Spleen (tissue), 11 donors: ENCODE results near the gene OSGEP. TPM values are rescaled to one million over a fixed set of nuclear protein-coding genes. Genes with fewer than 3 reads are reported as not detected.
A peak's percentile ranks its signal among the peaks of the same experiment; 100 is the strongest.

Experiments
- DNase-seq: peaks from one replicate; pipeline ENCODE4 v3.0.0-alpha.2; 2020
- H3K27ac ChIP-seq, 8 donors: fragments of 200-600 bp; sonication (generic) in 7 of 8; 1 replicate in 4 of 8; 2 replicates in 4 of 8; pipeline versions ENCODE4 v1.5.0 to v1.8.0; 2016 to 2021; ENCODE audit warnings: inconsistent platforms in 4 of 8, mild to moderate bottlenecking in 4 of 8, moderate library complexity in 1 of 8
- H3K27me3 ChIP-seq, 7 donors: fragments of 200-600 bp; sonication (generic) in 6 of 7; replicated peaks in 1 of 7; 1 replicate in 4 of 7; 2 replicates in 3 of 7; pipeline versions ENCODE4 v1.5.0 to v1.8.0; 2016 to 2021; ENCODE audit warnings: inconsistent platforms in 3 of 7, mild to moderate bottlenecking in 1 of 7
- H3K36me3 ChIP-seq, 6 donors: fragments of 200-600 bp; sonication (generic) in 5 of 6; 1 replicate in 4 of 6; 2 replicates in 2 of 6; pipeline versions ENCODE4 v1.5.0 to v1.8.0; 2016 to 2021; ENCODE audit warnings: inconsistent platforms in 2 of 6
- H3K4me1 ChIP-seq, 6 donors: fragments of 200-600 bp; sonication (generic) in 5 of 6; 1 replicate in 3 of 6; 2 replicates in 3 of 6; pipeline versions ENCODE4 v1.5.0 to v1.8.0; 2016 to 2021; ENCODE audit warnings: inconsistent platforms in 3 of 6
- H3K4me3 ChIP-seq, 8 donors: fragments of 200-600 bp; sonication (generic) in 7 of 8; 1 replicate in 4 of 8; 2 replicates in 4 of 8; pipeline versions ENCODE4 v1.5.0 to v1.8.0; 2016 to 2021; ENCODE audit warnings: inconsistent platforms in 4 of 8, mild to moderate bottlenecking in 4 of 8, moderate library complexity in 2 of 8
- H3K9me3 ChIP-seq, 8 donors: fragments of 200-600 bp; sonication (generic) in 7 of 8; 1 replicate in 4 of 8; 2 replicates in 4 of 8; pipeline versions ENCODE4 v1.5.0 to v1.8.0; 2016 to 2021; ENCODE audit warnings: inconsistent platforms in 4 of 8
- CTCF ChIP-seq, 11 experiments: fragments of 200-600 bp in 7 of 11; fragments of 450-650 bp in 4 of 11; sonication (generic) in 4 of 11; IDR thresholded peaks in 8 of 11; conservative IDR thresholded peaks in 3 of 11; 1 replicate in 7 of 11; 2 replicates in 4 of 11; pipeline versions ENCODE4 v1.4.0 to v1.8.0; 2016 to 2021; ENCODE audit warnings: antibody characterized with exemption in 11 of 11, inconsistent platforms in 4 of 11, mild to moderate bottlenecking in 1 of 11
- POLR2A ChIP-seq, 3 donors: fragments of 450-650 bp; IDR thresholded peaks; one replicate each; pipeline ENCODE4 v1.5.1; 2017; ENCODE audit warnings: antibody characterized with exemption in 3 of 3, mild to moderate bottlenecking in 1 of 3
- POLR2AphosphoS5 ChIP-seq, 3 donors: sonication (generic); formaldehyde crosslinking; IDR thresholded peaks; one replicate each; pipeline ENCODE4 v1.5.1; 2017; ENCODE audit warnings: antibody characterized with exemption in 3 of 3
- WGBS, 5 donors: extraction: QIAGEN DNeasy Blood & Tissue Kit in 3 of 5; methylation state at CpG; one replicate each; pipeline versions ENCODE4 v1.1.5 to v1.1.7; 2013 to 2018; 5-methylcytosine and 5-hydroxymethylcytosine counted together
- intact Hi-C: fragments of 100-400 bp; cut with DNase I; formaldehyde crosslinking; loops from one replicate; pipeline ENCODE4 v1.15.0; 2023; ENCODE audit warnings: low total_unique reads
- polyA plus RNA-seq, 3 donors: library from polyadenylated mRNA; stranded (reverse); fragments of 200-250 nt; gene quantifications; one replicate each; pipeline ENCODE4 v1.2.1, GENCODE V29; 2013
- total RNA-seq, 7 donors: library from RNA; depleted of rRNA in 3 of 7; stranded (reverse); fragments of >200 nt in 3 of 7; fragmentation: NEBNext Ultra II Directional in 4 of 7; extraction: Animal tissue kit (Norgen Biotek cat#: 25700) in 4 of 7; gene quantifications; one replicate each; pipeline versions ENCODE4 v1.1.0 to v1.2.1, GENCODE V29; 2016 to 2021
- donor health status: healthy with polysubstance abuse.
- donor health status: DM: no; HTN: no; CAD: no; lungs with moderate emphysema.
- donor health status: DM: no; HTN: no; CAD: no.
- donor health status: Bipolar disorder and iron deficiency.
- donor health status: healthy.
- donor health status: DM: no; HTN: no; CAD: no.
- donor health status: DM: yes; HTN: yes; CAD: no.

Gene OSGEP
- total and polyA plus RNA-seq, 10 donors, result 48.6 to 110 (median 76.3) TPM

GRCh38 chr14:20470603-20470901 is 15.9 kb upstream of the OSGEP start:
- TF ChIP-seq POLR2AphosphoS5 (IDR thresholded peaks at IDR 0.05) (no peak), POLR2A (IDR thresholded peaks at IDR 0.05) (no peak), CTCF (IDR thresholded peaks at IDR 0.05 in 8 of 11, conservative IDR thresholded peaks at IDR 0.05 in 3 of 11) (no peak)
- intact Hi-C loops, result loop anchor here (10.0 kb wide), 1 partner anchor 214 kb away; the partner anchor contains the start of genes ANG and RNASE4
- H3K4me1 ChIP-seq, result peaks cover 14 to 60% (median 42%) of the 10 kb centered on the region in 6 donors
- H3K27me3 ChIP-seq, result no peaks in the 10 kb centered on the region
- WGBS, 5 donors, result 0 to 3% (median 3%) methylated on average over 2 of the region's 2 CpGs
- H3K9me3 ChIP-seq, result no peaks in the 10 kb centered on the region
- H3K36me3 ChIP-seq, result peaks cover 0 to 37% (median 34%) of the 10 kb centered on the region in 6 donors
- peak overlapping the region; percentile 86 to 95 (median 91) for H3K27ac ChIP-seq
- DNase-seq, result no peak
- H3K4me3 ChIP-seq, result peak overlapping the region; percentile 69 to 94 (median 87)

GRCh38 chr14:20469890-20470602 is 15.4 kb upstream of the OSGEP start:
- peak; percentile 81 for DNase-seq
- Histone ChIP-seq H3K36me3 (peaks cover 0 to 32% (median 29%) of the 10 kb centered on the region in 6 donors), H3K27me3 (no peaks in the 10 kb centered on the region), H3K9me3 (no peaks in the 10 kb centered on the region), H3K4me1 (peaks cover 14 to 60% (median 41%) of the 10 kb centered on the region in 6 donors), H3K4me3 (peak overlapping the region; percentile 69 to 94 (median 87)), H3K27ac (peak overlapping the region; percentile 86 to 95 (median 91))
- 0 to 1% (median 1%) methylated on average over 12 of the region's 12 CpGs for WGBS, 5 donors
- TF ChIP-seq POLR2A (IDR thresholded peaks at IDR 0.05) (peak in 1 of 3 donors; percentile 47), CTCF (IDR thresholded peaks at IDR 0.05 in 8 of 11, conservative IDR thresholded peaks at IDR 0.05 in 3 of 11) (no peak), POLR2AphosphoS5 (IDR thresholded peaks at IDR 0.05) (peak in 1 of 3 donors; percentile 51)
- intact Hi-C loops, result loop anchor here (10.0 kb wide), 2 partner anchors 55 to 215 kb away; partner anchors contain the start of genes ANG, RNASE4 and TEP1

- peak within 1 kb of the TSS; percentile 69 to 94 (median 87) for H3K4me3 ChIP-seq
- H3K36me3 ChIP-seq, result peaks cover 0 to 25% (median 22%) of the 10 kb centered on the region in 6 donors
- peaks cover 14 to 61% (median 41%) of the 10 kb centered on the region in 6 donors for H3K4me1 ChIP-seq
- 0% methylated on average over 7 to 40 of the region's 40 CpGs for WGBS, 5 donors
- peak within 1 kb of the TSS; percentile 86 to 95 (median 91) for H3K27ac ChIP-seq
- H3K27me3 ChIP-seq, result no peaks in the 10 kb centered on the region
- intact Hi-C loops, result loop anchor here (10.0 kb wide), 1 partner anchor 55 kb away; the partner anchor contains the start of gene TEP1
- TF ChIP-seq POLR2A (IDR thresholded peaks at IDR 0.05) (peak; percentile 57 to 99 (median 97)), CTCF (IDR thresholded peaks at IDR 0.05 in 8 of 11, conservative IDR thresholded peaks at IDR 0.05 in 3 of 11) (no peak), POLR2AphosphoS5 (IDR thresholded peaks at IDR 0.05) (peak; percentile 100)
- peak; percentile 97 for DNase-seq
- no peaks in the 10 kb centered on the region for H3K9me3 ChIP-seq
These were observed 14.8 kb upstream of the OSGEP start, which contains the start of gene PNP for GRCh38 chr14:20469242-20469889. Gene PNP (plus strand): TSS chr14:20469406. CDS start chr14:20469525, 119 bp downstream.
